COLO668 (cell line): ENCODE data around the gene NR1I3.
"Not testable (repeated sequence)": the region's sequence is repeated elsewhere in the genome, so short reads cannot be mapped to it uniquely, and the experiment has no call there.

Experiments
- DNase-seq: peaks from one replicate; lab custom pipeline; 2025; ENCODE audit not compliant: unreplicated experiment; lab: John Stamatoyannopoulos, UW

Gene NR1I3

GRCh38 chr1:161250829-161251228 is 12.8 kb upstream of the NR1I3 start:
- no peak for DNase-seq

GRCh38 chr1:161250100-161250499 is 12.1 kb upstream of the NR1I3 start:
- DNase-seq: not testable (repeated sequence)

- no peak for DNase-seq
Observed at GRCh38 chr1:161244888-161245287, 6.9 kb upstream of the NR1I3 start.

- DNase-seq: no peak
Observed at GRCh38 chr1:161242313-161242712, 4.3 kb upstream of the NR1I3 start.

GRCh38 chr1:161241682-161242081 is 3.7 kb upstream of the NR1I3 start:
- no peak for DNase-seq

- DNase-seq: no peak
Observed at GRCh38 chr1:161235957-161236775, 1.8 kb downstream of the NR1I3 start.

- DNase-seq: no peak
Observed at GRCh38 chr1:161233102-161233501, 4.9 kb downstream of the NR1I3 start.

GRCh38 chr1:161230762-161231161 is 7.2 kb downstream of the NR1I3 start:
- no peak for DNase-seq

- no peak for DNase-seq
Observed at GRCh38 chr1:161229896-161230295, 8.1 kb downstream of the NR1I3 start.

- no peak for DNase-seq
Observed at GRCh38 chr1:161228032-161228431, 10.0 kb downstream of the NR1I3 start.

GRCh38 chr1:161227196-161227871 is 10.7 kb downstream of the NR1I3 start:
- peak; percentile 85 for DNase-seq

- DNase-seq: no peak
Observed at GRCh38 chr1:161226759-161227158, 11.2 kb downstream of the NR1I3 start.

GRCh38 chr1:161226320-161226711 is 11.7 kb downstream of the NR1I3 start:
- no peak for DNase-seq

- DNase-seq: peak; percentile 85
Observed at GRCh38 chr1:161225534-161226319, 12.3 kb downstream of the NR1I3 start, which contains the start of gene TOMM40L. Gene TOMM40L (plus strand): TSS chr1:161226060. CDS start chr1:161226490, 430 bp downstream.

GRCh38 chr1:161225178-161225533 is 12.8 kb downstream of the NR1I3 start:
- no peak for DNase-seq

- DNase-seq: not testable (repeated sequence)
Observed at GRCh38 chr1:161224695-161225087, 13.3 kb downstream of the NR1I3 start.

- no peak for DNase-seq
Observed at GRCh38 chr1:161223805-161224694, 14.0 kb downstream of the NR1I3 start.

- no peak for DNase-seq
Observed at GRCh38 chr1:161222175-161223019, 15.6 kb downstream of the NR1I3 start.

GRCh38 chr1:161220002-161220401 is 18.0 kb downstream of the NR1I3 start:
- no peak for DNase-seq
